KMS-11 (cell line): Measurements from ENCODE around the gene TOR1AIP2.

ENCODE experiments used
- H2AFZ ChIP-seq: fragments of 200-600 bp; sonication (generic); 2 replicates; pipeline ENCODE4 v1.6.1; 2016; ENCODE audit warnings: antibody characterized with exemption, mixed run types, low read depth
- H3K27ac ChIP-seq: fragments of 200-600 bp; sonication (generic); 2 replicates; pipeline ENCODE4 v1.6.1; 2016; ENCODE audit warnings: mild to moderate bottlenecking, mixed run types
- H3K27me3 ChIP-seq: fragments of 200-600 bp; sonication (generic); 2 replicates; pipeline ENCODE4 v1.6.1; 2017; ENCODE audit warnings: mild to moderate bottlenecking, low read depth, mixed run types, moderate library complexity; ENCODE audit not compliant: insufficient read depth
- H3K36me3 ChIP-seq: fragments of 200-600 bp; sonication (generic); 2 replicates; pipeline ENCODE4 v1.6.1; 2017; ENCODE audit warnings: mild to moderate bottlenecking, mixed run types; ENCODE audit not compliant: insufficient read depth
- H3K4me1 ChIP-seq: fragments of 200-600 bp; sonication (generic); 2 replicates; pipeline ENCODE4 v1.6.1; 2016; ENCODE audit warnings: mild to moderate bottlenecking, low read depth, mixed run types; ENCODE audit not compliant: poor library complexity, severe bottlenecking
- H3K4me2 ChIP-seq: fragments of 200-600 bp; sonication (generic); 2 replicates; pipeline ENCODE4 v1.7.0; 2016; ENCODE audit warnings: mild to moderate bottlenecking, mixed run types
- H3K4me3 ChIP-seq: fragments of 200-600 bp; sonication (generic); IDR thresholded peaks from 2 replicates; pipeline ENCODE4 v1.6.1; 2017; ENCODE audit warnings: low read depth, low read length, mixed read lengths; ENCODE audit not compliant: insufficient read depth
- H3K79me2 ChIP-seq: fragments of 200-600 bp; sonication (generic); 2 replicates; pipeline ENCODE4 v1.6.1; 2016; ENCODE audit warnings: low read depth, mixed run types; ENCODE audit not compliant: insufficient read depth
- H3K9ac ChIP-seq: fragments of 200-600 bp; sonication (generic); 2 replicates; pipeline ENCODE4 v1.6.1; 2016; ENCODE audit warnings: mild to moderate bottlenecking, mixed run types
- H4K20me1 ChIP-seq: fragments of 200-600 bp; sonication (generic); 2 replicates; pipeline ENCODE4 v1.6.1; 2016; ENCODE audit warnings: mild to moderate bottlenecking, mixed run types; ENCODE audit not compliant: insufficient read depth
- TF ChIP-seq, protein P1 (sequence below): fragments of 200-600 bp; sonication (generic); conservative IDR thresholded peaks from 2 replicates; pipeline ENCODE4 v1.6.1; 2017; ENCODE audit warnings: low read depth, mild to moderate bottlenecking, antibody characterized with exemption, low read length, moderate library complexity, mixed read lengths

TOR1AIP2 gene

DNA sequence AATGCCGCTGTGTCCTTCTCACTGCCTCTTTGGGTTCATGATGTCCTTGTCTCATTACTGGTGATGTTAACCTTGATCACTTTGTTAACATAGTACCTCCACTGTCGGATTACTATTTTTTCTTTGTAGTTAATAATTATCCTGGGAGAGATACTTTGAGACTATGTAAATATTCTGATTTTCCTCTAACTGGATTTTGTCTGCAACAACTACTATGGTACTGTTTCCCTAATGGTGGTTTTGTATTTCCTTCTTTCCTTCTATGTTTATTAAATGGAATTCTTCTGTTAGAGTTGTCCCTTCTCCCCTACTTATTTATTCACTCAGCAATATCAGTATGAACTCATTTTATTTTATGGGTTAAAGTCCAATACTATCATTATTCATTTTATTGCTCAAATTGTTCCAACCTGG is 4.2 kb downstream of the TOR1AIP2 start:
- TF ChIP-seq, protein P1, sequence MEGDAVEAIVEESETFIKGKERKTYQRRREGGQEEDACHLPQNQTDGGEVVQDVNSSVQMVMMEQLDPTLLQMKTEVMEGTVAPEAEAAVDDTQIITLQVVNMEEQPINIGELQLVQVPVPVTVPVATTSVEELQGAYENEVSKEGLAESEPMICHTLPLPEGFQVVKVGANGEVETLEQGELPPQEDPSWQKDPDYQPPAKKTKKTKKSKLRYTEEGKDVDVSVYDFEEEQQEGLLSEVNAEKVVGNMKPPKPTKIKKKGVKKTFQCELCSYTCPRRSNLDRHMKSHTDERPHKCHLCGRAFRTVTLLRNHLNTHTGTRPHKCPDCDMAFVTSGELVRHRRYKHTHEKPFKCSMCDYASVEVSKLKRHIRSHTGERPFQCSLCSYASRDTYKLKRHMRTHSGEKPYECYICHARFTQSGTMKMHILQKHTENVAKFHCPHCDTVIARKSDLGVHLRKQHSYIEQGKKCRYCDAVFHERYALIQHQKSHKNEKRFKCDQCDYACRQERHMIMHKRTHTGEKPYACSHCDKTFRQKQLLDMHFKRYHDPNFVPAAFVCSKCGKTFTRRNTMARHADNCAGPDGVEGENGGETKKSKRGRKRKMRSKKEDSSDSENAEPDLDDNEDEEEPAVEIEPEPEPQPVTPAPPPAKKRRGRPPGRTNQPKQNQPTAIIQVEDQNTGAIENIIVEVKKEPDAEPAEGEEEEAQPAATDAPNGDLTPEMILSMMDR, result no peak
- Histone ChIP-seq H3K27me3 (no peaks in the 10 kb centered on the region), H3K9ac (no peak overlapping the region), H3K4me3 (no peak overlapping the region), H3K79me2 (peaks cover 48% of the 10 kb centered on the region), H3K4me2 (no peak overlapping the region), H3K27ac (no peak overlapping the region), H3K4me1 (peaks cover 37% of the 10 kb centered on the region), H3K36me3 (peaks cover 6% of the 10 kb centered on the region; the same call in 1 of the 2 replicates), H2AFZ (no peak overlapping the region), H4K20me1 (no peaks in the 10 kb centered on the region)

DNA sequence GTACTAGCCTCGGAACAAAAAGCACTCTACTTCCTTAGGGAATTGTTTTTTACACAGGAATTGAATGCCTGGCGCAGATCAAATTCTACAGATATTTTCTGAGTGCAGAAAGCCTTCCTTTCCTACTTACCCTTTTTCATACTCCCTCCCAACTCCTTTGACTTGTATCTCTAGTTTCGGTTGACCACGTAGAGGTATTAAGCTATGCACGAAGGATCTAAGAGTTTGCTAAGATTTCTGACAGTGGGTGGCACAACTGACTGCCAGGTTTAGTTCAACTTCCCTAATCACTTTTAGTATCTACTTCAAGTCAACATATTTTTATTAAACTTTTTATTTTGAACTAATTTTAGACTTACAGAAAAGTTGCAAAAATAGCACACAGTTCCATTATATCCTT is 5.0 kb downstream of the TOR1AIP2 start:
- no peak overlapping the region for H2AFZ ChIP-seq

DNA sequence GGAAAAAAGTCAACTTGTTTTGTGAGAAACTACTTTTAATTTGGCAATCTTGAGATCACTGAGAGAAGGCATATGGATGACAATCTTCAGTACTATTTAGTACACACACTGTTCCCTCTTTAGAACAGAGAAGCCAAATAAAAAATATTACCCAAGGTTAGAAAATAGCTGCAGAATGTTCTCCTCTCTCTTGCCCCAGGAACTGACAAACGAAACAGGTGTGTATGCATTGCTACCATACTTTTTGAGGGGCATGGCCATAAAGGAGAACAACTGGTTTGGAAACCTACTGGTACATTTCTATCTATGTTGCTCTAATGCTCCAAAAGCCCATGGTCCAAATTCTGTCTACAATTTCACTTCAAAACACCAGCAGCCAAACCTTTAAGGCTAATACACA is 5.7 kb downstream of the TOR1AIP2 start:
- H2AFZ ChIP-seq, result no peak overlapping the region
- H3K36me3 ChIP-seq, result peaks cover 6% of the 10 kb centered on the region; the same call in 1 of the 2 replicates
- no peak overlapping the region for H3K27ac ChIP-seq
- H3K9ac ChIP-seq, result no peak overlapping the region
- no peaks in the 10 kb centered on the region for H3K27me3 ChIP-seq
- peaks cover 48% of the 10 kb centered on the region for H3K79me2 ChIP-seq
- TF ChIP-seq, protein P1, result no peak
- H3K4me1 ChIP-seq, result peaks cover 34% of the 10 kb centered on the region
- no peaks in the 10 kb centered on the region for H4K20me1 ChIP-seq
- H3K4me3 ChIP-seq, result no peak overlapping the region
- no peak overlapping the region for H3K4me2 ChIP-seq

More for the DNA sequence above, 5.0 kb downstream of the TOR1AIP2 start:
- no peak overlapping the region for H3K9ac ChIP-seq
- TF ChIP-seq, protein P1, result no peak
- H3K4me3 ChIP-seq, result no peak overlapping the region
- peaks cover 6% of the 10 kb centered on the region; the same call in 1 of the 2 replicates for H3K36me3 ChIP-seq
- peaks cover 49% of the 10 kb centered on the region for H3K79me2 ChIP-seq
- no peak overlapping the region for H3K4me2 ChIP-seq
- H3K27me3 ChIP-seq, result no peaks in the 10 kb centered on the region
- no peaks in the 10 kb centered on the region for H4K20me1 ChIP-seq
- H3K4me1 ChIP-seq, result peaks cover 36% of the 10 kb centered on the region
- H3K27ac ChIP-seq, result no peak overlapping the region

DNA sequence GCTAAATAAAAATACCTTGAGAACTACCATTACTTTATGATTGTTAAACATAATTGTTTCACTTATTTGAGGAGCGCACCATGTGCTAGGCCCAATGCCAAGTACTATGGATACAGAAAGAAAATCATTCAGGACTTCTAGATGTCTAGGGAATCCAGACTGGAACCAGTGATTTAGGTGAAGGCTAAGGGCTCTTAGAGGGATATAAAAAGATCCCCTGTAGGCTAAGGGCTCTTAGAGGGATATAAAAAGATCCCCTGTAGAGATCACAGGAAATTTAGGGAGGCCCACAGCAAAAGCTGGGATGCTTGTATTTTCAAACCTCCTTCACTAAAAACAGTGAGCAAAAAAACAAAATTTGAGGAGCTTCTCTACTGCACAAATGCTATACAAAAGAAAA is 6.7 kb downstream of the TOR1AIP2 start:
- Histone ChIP-seq H3K36me3 (peaks cover 4% of the 10 kb centered on the region; the same call in 1 of the 2 replicates), H3K4me1 (peaks cover 23% of the 10 kb centered on the region)

More for the DNA sequence above, 6.7 kb downstream of the TOR1AIP2 start:
- Histone ChIP-seq H3K79me2 (peaks cover 37% of the 10 kb centered on the region), H3K27me3 (no peaks in the 10 kb centered on the region), H3K9ac (no peak overlapping the region), H3K4me2 (no peak overlapping the region), H3K27ac (no peak overlapping the region), H4K20me1 (no peaks in the 10 kb centered on the region), H2AFZ (no peak overlapping the region), H3K4me3 (no peak overlapping the region)
- TF ChIP-seq, protein P1, result no peak
